ENCODE results near the gene C1QTNF6. TPM values are rescaled to one million over a fixed set of nuclear protein-coding genes. Genes with fewer than 3 reads are reported as not detected.

C1QTNF6 gene
- polyA plus RNA-seq, 1 of the 3 experiments (the other 2 are of a cell fraction) = 47.7 TPM

DNA sequence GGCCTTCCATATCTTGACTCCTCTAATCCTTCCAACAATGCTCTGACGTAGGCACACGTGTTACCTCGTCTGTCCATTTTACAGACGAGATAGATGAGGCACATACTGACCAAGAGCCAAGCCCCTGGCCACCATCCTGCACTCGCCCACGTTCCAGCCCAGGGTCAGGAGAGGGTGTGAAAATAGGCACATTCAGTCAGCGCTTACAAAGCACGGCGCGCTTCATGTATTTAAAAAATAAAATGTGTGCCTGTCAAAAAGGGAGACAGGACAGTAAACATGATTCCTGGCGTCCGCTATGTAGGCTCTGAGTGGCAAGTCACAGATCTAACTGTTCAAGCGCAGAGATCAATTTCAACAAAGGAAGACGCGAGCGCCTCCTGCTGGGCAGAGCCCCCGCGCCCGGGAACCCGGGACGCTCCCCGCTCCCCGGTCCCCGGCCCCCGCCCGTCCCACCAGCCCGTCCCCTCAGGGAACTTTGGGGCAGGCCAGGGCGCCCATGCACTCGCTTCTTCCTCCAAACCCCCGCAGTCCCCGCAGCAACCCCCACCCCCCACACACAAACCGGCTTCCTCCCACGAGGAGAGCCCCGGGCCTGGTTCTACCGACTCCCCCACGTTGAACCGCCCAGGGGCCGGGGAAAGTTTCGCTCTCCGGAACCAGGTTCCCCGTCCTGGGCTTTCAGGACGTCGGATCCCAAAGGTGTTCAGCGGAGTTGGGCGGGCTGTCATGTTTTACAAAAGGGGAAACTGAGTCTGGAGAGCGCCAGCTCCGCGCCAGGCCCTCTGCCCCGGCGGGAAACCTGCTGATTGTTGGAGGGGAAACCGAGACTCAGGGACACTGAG, 10.4 kb upstream of the C1QTNF6 start (continued):
- TF ChIP-seq FOSL2 (IDR thresholded peaks at IDR 0.05; ENCODE audit: borderline replicate concordance, low read depth) (no peak), POLR2AphosphoS5 (IDR thresholded peaks at IDR 0.05; ENCODE audit: low read depth, low read length) (no peak), RCOR1 (IDR thresholded peaks at IDR 0.05; ENCODE audit: low read length) (no peak), GATA2 (CRISPR knock-in tag; IDR thresholded peaks at IDR 0.05) (no peak), SMC3 (IDR thresholded peaks at IDR 0.05; ENCODE audit: low read depth, low read length) (peak; percentile 56), MEF2A (IDR thresholded peaks at IDR 0.05; ENCODE audit: borderline replicate concordance, low read depth) (no peak), RXRA (IDR thresholded peaks at IDR 0.05; ENCODE audit: borderline replicate concordance, low read depth) (no peak), NRF1 (IDR thresholded peaks at IDR 0.05; ENCODE audit: low read depth, low read length) (no peak), FOXJ3 (CRISPR knock-in tag; IDR thresholded peaks at IDR 0.05) (no peak), MXI1 (IDR thresholded peaks at IDR 0.05; ENCODE audit: low read depth, low read length) (0 out of 2 replicates have a peak, but pooled peaks have one; percentile 21), CHD2 (IDR thresholded peaks at IDR 0.05; ENCODE audit: low read length, partially characterized antibody) (no peak)
- TF ChIP-seq, protein P1, sequence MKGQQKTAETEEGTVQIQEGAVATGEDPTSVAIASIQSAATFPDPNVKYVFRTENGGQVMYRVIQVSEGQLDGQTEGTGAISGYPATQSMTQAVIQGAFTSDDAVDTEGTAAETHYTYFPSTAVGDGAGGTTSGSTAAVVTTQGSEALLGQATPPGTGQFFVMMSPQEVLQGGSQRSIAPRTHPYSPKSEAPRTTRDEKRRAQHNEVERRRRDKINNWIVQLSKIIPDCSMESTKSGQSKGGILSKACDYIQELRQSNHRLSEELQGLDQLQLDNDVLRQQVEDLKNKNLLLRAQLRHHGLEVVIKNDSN (IDR thresholded peaks at IDR 0.05; ENCODE audit: borderline replicate concordance, low read depth) = no peak

DNA sequence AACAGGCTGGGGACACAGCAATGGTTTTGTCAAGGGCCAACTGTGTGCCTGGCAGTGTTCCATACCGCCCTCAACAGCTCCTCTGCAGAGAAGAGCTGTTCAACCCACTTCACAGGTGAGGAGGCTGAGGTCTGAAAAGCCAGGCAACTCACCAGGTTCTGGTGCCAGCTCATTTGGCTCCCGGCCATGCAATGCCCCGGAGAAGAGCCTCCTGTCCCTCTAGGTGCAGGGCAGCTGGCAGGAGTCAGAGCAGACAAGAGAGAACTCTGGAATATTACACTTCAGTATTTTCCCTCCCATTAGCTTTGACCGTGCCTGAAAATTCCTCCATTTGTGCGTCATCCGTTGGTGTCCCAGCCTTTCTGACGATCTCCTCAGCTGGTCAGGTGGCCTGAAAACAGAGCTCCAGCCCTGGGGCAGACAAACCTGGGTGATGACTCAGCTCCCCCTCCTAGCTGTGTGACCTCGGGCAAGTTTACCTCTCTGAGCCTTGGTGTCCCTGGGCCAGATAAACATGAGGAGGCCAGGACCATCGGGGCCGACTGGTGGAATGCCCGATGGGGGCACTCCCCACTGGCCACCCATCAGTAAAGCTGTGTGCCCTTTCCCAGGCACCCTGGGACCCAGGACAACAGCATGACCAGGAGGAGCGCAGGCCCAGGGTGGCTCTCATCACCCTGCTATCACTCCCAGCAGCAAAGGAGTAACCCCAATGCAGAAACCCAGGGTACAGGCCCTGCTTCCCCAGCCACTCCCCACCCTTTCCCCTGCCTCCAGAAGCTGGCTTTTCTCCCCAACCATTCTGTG, 9.6 kb upstream of the C1QTNF6 start:
- 37% methylated on average over 5 of the region's 12 CpGs for WGBS (ENCODE audit: low lambda C conversion rate)
- ChIA-PET CTCF (interaction anchor here (0.8 to 7.7 kb wide), 21 partner anchors 12 to 416 kb away, joined by 3 to 190 read pairs (median 4); partner anchors contain the start of genes C1QTNF6, KCTD17 and SSTR3), POLR2A (interaction anchor here (1.1 to 1.2 kb wide), 2 partner anchors 10 to 20 kb away, joined by 3 to 4 read pairs; partner anchors contain the start of gene C1QTNF6)
- H3K9me3 ChIP-seq = no peaks in the 10 kb centered on the region
- peaks cover 19 to 28% of the 10 kb centered on the region in 2 experiments for H3K4me1 ChIP-seq (ENCODE audit: control insufficient read depth in 1 of 2, insufficient read depth in 2 of 2, low read depth in 1 of 2, low read length in 1 of 2)
- no peak for DNase-seq
- peak overlapping the region; percentile 51 to 79 for H3K27ac ChIP-seq (ENCODE audit: low read depth in 2 of 2, low read length in 1 of 2)
- H3F3A ChIP-seq (replicated peaks; ENCODE audit: insufficient read depth) = peaks cover 25% of the 10 kb centered on the region
- no peak overlapping the region for H2AFZ ChIP-seq (ENCODE audit: low read depth)
- H3K9ac ChIP-seq = no peak overlapping the region
- H3K4me3 ChIP-seq (ENCODE audit: low read depth in 2 of 2, low read length in 1 of 2) = peak overlapping the region in 1 of 2 experiments; percentile 72; a peak in 1 of 4 replicates
- H3K36me3 ChIP-seq (replicated peaks in 1 of 2; ENCODE audit: control insufficient read depth in 1 of 2, insufficient read depth in 2 of 2, low read length in 1 of 2) = no peaks in the 10 kb centered on the region
- H4K20me1 ChIP-seq (ENCODE audit: insufficient read depth) = no peaks in the 10 kb centered on the region
- no peaks in the 10 kb centered on the region for H3K9me2 ChIP-seq
- TF ChIP-seq NFIC (IDR thresholded peaks at IDR 0.05; ENCODE audit: borderline replicate concordance) (no peak), RAD21 (IDR thresholded peaks at IDR 0.05; ENCODE audit: low read length) (no peak), RCOR1 (IDR thresholded peaks at IDR 0.05; ENCODE audit: low read length) (0 out of 2 replicates have a peak, but pooled peaks have one; percentile 5), TCF12 (IDR thresholded peaks at IDR 0.05) (0 out of 2 replicates have a peak, but pooled peaks have one; percentile 3), FOSL2 (IDR thresholded peaks at IDR 0.05; ENCODE audit: borderline replicate concordance, low read depth) (peak; percentile 22; the same call in 1 of the 2 replicates)
- TF ChIP-seq, protein P1 (IDR thresholded peaks at IDR 0.05; ENCODE audit: borderline replicate concordance, low read depth) = peak; percentile 31; the same call in 1 of the 2 replicates
- no peaks in the 10 kb centered on the region for H3K27me3 ChIP-seq (ENCODE audit: insufficient read depth)
- H3K4me2 ChIP-seq = peak overlapping the region; percentile 94
- no peaks in the 10 kb centered on the region; the same call in 1 of the 2 replicates for H3K79me2 ChIP-seq (ENCODE audit: insufficient read depth)
